Thyroid gland (tissue), 4 donors: ENCODE measurements around the gene TAPBPL. TPM values are rescaled to one million over a fixed set of nuclear protein-coding genes. Genes with fewer than 3 reads are reported as not detected.
A peak's percentile ranks its signal among the peaks of the same experiment; 100 is the strongest.

Experiments used
- DNase-seq, 2 donors: peaks; one replicate each; pipeline ENCODE4 v3.0.0-alpha.2; 2019
- H3K27ac ChIP-seq, 3 donors: fragments of 200-600 bp; sonication (generic); 1 replicate in 2 of 3; 2 replicates in 1 of 3; pipeline ENCODE4 v1.5.1; 2016 to 2019; ENCODE audit warnings: mild to moderate bottlenecking in 1 of 3, moderate library complexity in 1 of 3
- H3K27me3 ChIP-seq: fragments of 200-600 bp; sonication (generic); one replicate; pipeline ENCODE4 v1.5.1; 2019
- H3K36me3 ChIP-seq, 2 donors: fragments of 200-600 bp; sonication (generic); one replicate each; pipeline ENCODE4 v1.5.1; 2016 to 2019
- H3K4me1 ChIP-seq, 2 donors: fragments of 200-600 bp; sonication (generic); one replicate each; pipeline ENCODE4 v1.5.1; 2017 to 2019
- H3K4me3 ChIP-seq, 3 donors: fragments of 200-600 bp; sonication (generic); replicated peaks in 1 of 3; 1 replicate in 2 of 3; 2 replicates in 1 of 3; pipeline ENCODE4 v1.5.1; 2016; ENCODE audit warnings: mild to moderate bottlenecking in 1 of 3
- H3K9me3 ChIP-seq: fragments of 200-600 bp; sonication (generic); one replicate; pipeline ENCODE4 v1.5.1; 2017
- CTCF ChIP-seq, 6 experiments: fragments of 200-600 bp in 3 of 6; fragments of 450-650 bp in 3 of 6; sonication (generic) in 3 of 6; IDR thresholded peaks; one replicate each; pipeline ENCODE4 v1.5.1; 2016 to 2019; ENCODE audit warnings: antibody characterized with exemption in 6 of 6, mild to moderate bottlenecking in 2 of 6, inconsistent platforms in 1 of 6, moderate library complexity in 1 of 6
- POLR2A ChIP-seq, 2 donors: fragments of 450-650 bp; IDR thresholded peaks; one replicate each; pipeline ENCODE4 v1.6.1; 2017; ENCODE audit warnings: antibody characterized with exemption in 2 of 2, mild to moderate bottlenecking in 2 of 2, moderate library complexity in 1 of 2
- WGBS, 2 donors: methylation state at CpG; one replicate each; pipeline ENCODE4 v1.1.5; 2017; 5-methylcytosine and 5-hydroxymethylcytosine counted together
- intact Hi-C: fragments of 100-400 bp; cut with DNase I; formaldehyde crosslinking; loops from one replicate; pipeline ENCODE4 v1.15.1; 2023
- total RNA-seq, 4 donors: library from RNA; depleted of rRNA; stranded (reverse); fragments of >200 nt; gene quantifications; one replicate each; pipeline ENCODE4 v1.2.3, GENCODE V29; 2016

Gene TAPBPL
- total RNA-seq, 4 donors from 2014 or later = 29.3 to 70.1 (median 59.4) TPM

DNA sequence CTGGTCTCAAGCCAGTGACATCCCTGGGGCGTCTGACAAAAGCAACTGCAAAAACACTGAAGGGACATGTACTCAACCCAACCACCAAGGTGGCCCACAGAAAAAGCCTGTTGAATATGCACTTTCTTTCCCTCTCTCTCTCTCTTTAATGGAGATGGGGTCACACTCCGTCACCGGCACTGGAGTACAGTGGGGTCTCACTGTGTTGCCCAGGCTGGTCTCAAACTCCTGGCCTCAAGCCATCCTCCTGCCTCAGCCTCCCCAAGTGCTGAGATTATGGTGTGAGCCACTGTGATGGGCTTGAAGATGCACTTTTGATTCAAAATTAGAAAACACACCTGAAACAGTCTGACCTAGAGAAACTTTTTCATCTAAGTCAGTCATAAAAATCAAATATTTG, 14.3 kb upstream of the TAPBPL start:
- DNase-seq = peak in 1 of 2 donors; percentile 1
- Histone ChIP-seq H3K4me3 (no peak overlapping the region), H3K27me3 (no peaks in the 10 kb centered on the region), H3K27ac (no peak overlapping the region), H3K9me3 (no peaks in the 10 kb centered on the region), H3K36me3 (no peaks in the 10 kb centered on the region), H3K4me1 (peaks cover 8 to 19% of the 10 kb centered on the region in 2 donors)
- intact Hi-C loops = no loop called here
- TF ChIP-seq CTCF (IDR thresholded peaks at IDR 0.05) (no peak), POLR2A (IDR thresholded peaks at IDR 0.05) (no peak)
- WGBS, 2 donors = 92 to 95% methylated on average over 3 of the region's 3 CpGs

- Histone ChIP-seq H3K4me1 (peaks cover 6 to 11% of the 10 kb centered on the region in 2 donors), H3K36me3 (no peaks in the 10 kb centered on the region), H3K4me3 (no peak overlapping the region), H3K27ac (no peak overlapping the region), H3K27me3 (no peaks in the 10 kb centered on the region), H3K9me3 (no peaks in the 10 kb centered on the region)
- TF ChIP-seq POLR2A (IDR thresholded peaks at IDR 0.05) (no peak), CTCF (IDR thresholded peaks at IDR 0.05) (no peak)
- WGBS, 2 donors = 87 to 94% methylated on average over 12 of the region's 12 CpGs
- intact Hi-C loops = no loop called here
- no peak for DNase-seq
These were observed 13.5 kb upstream of the TAPBPL start for GRCh38 chr12:6438345-6438744.

- Histone ChIP-seq H3K27ac (no peak overlapping the region), H3K36me3 (no peaks in the 10 kb centered on the region), H3K4me3 (no peak overlapping the region), H3K9me3 (no peaks in the 10 kb centered on the region), H3K4me1 (peaks cover 9 to 10% of the 10 kb centered on the region in 2 donors), H3K27me3 (no peaks in the 10 kb centered on the region)
- intact Hi-C loops = no loop called here
- TF ChIP-seq CTCF (IDR thresholded peaks at IDR 0.05) (no peak), POLR2A (IDR thresholded peaks at IDR 0.05) (no peak)
- WGBS, 2 donors = 63 to 70% methylated on average over 1 of the region's 1 CpG
- no peak for DNase-seq
These were observed 11.5 kb upstream of the TAPBPL start for GRCh38 chr12:6440391-6440790.

GRCh38 chr12:6442836-6443235, 9.0 kb upstream of the TAPBPL start:
- Histone ChIP-seq H3K4me3 (no peak overlapping the region), H3K9me3 (no peaks in the 10 kb centered on the region), H3K27me3 (no peaks in the 10 kb centered on the region), H3K4me1 (peaks cover 29 to 32% of the 10 kb centered on the region in 2 donors), H3K27ac (no peak overlapping the region), H3K36me3 (no peaks in the 10 kb centered on the region)
- WGBS, 2 donors = 85 to 87% methylated on average over 9 of the region's 9 CpGs
- DNase-seq = no peak
- TF ChIP-seq POLR2A (IDR thresholded peaks at IDR 0.05) (no peak), CTCF (IDR thresholded peaks at IDR 0.05) (no peak)
- intact Hi-C loops = no loop called here

GRCh38 chr12:6443361-6443983, 8.4 kb upstream of the TAPBPL start:
- Histone ChIP-seq H3K27ac (no peak overlapping the region), H3K9me3 (no peaks in the 10 kb centered on the region), H3K4me3 (no peak overlapping the region), H3K4me1 (peaks cover 33 to 34% of the 10 kb centered on the region in 2 donors), H3K36me3 (no peaks in the 10 kb centered on the region), H3K27me3 (no peaks in the 10 kb centered on the region)
- no peak for DNase-seq
- TF ChIP-seq POLR2A (IDR thresholded peaks at IDR 0.05) (no peak), CTCF (IDR thresholded peaks at IDR 0.05) (no peak)
- WGBS, 2 donors = 70 to 72% methylated on average over 8 to 9 of the region's 9 CpGs
- intact Hi-C loops = no loop called here
